Ramos (cell line): Measurements from ENCODE around the gene EGFL7.
"Not testable (repeated sequence)": the region's sequence is repeated elsewhere in the genome, so short reads cannot be mapped to it uniquely, and the experiment has no call there.

Experiments
- in situ Hi-C: fragments of 300-500 bp; cut with MboI; formaldehyde crosslinking; loops from one replicate; pipeline ENCODE4 v1.14.3; 2022; ENCODE audit warnings: low sequenced_read_pairs; ENCODE audit not compliant: unreplicated experiment

Gene EGFL7

GRCh38 chr9:136695955-136696354 is 33.2 kb downstream of the EGFL7 start:
- in situ Hi-C loops: no loop called here

GRCh38 chr9:136696502-136696901 is 33.8 kb downstream of the EGFL7 start:
- in situ Hi-C loops: no loop called here

- in situ Hi-C loops: no loop called here
Measured at GRCh38 chr9:136697146-136697820, 34.6 kb downstream of the EGFL7 start.

GRCh38 chr9:136697821-136698526 is 35.3 kb downstream of the EGFL7 start:
- in situ Hi-C loops: no loop called here

- in situ Hi-C loops: no loop called here
Measured at GRCh38 chr9:136698635-136699246, 36.0 kb downstream of the EGFL7 start.

GRCh38 chr9:136700304-136700703 is 37.6 kb downstream of the EGFL7 start:
- in situ Hi-C loops: no loop called here

GRCh38 chr9:136700959-136701667 is 38.4 kb downstream of the EGFL7 start:
- in situ Hi-C loops: no loop called here

GRCh38 chr9:136701668-136702053 is 38.9 kb downstream of the EGFL7 start:
- in situ Hi-C loops: no loop called here

GRCh38 chr9:136703276-136703860 is 40.7 kb downstream of the EGFL7 start:
- in situ Hi-C loops: no loop called here

GRCh38 chr9:136704741-136705140 is 42.0 kb downstream of the EGFL7 start:
- in situ Hi-C loops: not testable (repeated sequence)

GRCh38 chr9:136705564-136705963 is 42.8 kb downstream of the EGFL7 start:
- in situ Hi-C loops: no loop called here

- in situ Hi-C loops: no loop called here
Measured at GRCh38 chr9:136707011-136707410, 44.3 kb downstream of the EGFL7 start.

- in situ Hi-C loops: no loop called here
Measured at GRCh38 chr9:136707849-136708517, 45.3 kb downstream of the EGFL7 start.

- in situ Hi-C loops: no loop called here
Measured at GRCh38 chr9:136709454-136710109, 46.9 kb downstream of the EGFL7 start.

- in situ Hi-C loops: no loop called here
Measured at GRCh38 chr9:136710543-136710942, 47.8 kb downstream of the EGFL7 start.

- in situ Hi-C loops: not testable (repeated sequence)
Measured at GRCh38 chr9:136711219-136711648, 48.5 kb downstream of the EGFL7 start.

GRCh38 chr9:136711751-136712689 is 49.3 kb downstream of the EGFL7 start, which contains the start of gene DIPK1B:
Gene DIPK1B, plus strand, starts transcription at chr9:136712572. Its CDS starts 94 bp downstream, at chr9:136712666.
- in situ Hi-C loops: no loop called here
